Neural progenitor cell (in vitro differentiated cells): ENCODE data around the gene COG2. TPM values are rescaled to one million over a fixed set of nuclear protein-coding genes. Genes with fewer than 3 reads are reported as not detected.

ENCODE experiments used
- DNase-seq: peaks from one replicate; pipeline ENCODE4 v3.0.0-alpha.2; 2016; ENCODE audit warnings: low spot score
- H2AFZ ChIP-seq: fragments of 200-600 bp; sonication (generic); replicated peaks from 2 replicates; pipeline ENCODE4 v1.6.1; 2016; ENCODE audit warnings: antibody characterized with exemption
- H3F3A ChIP-seq: fragments of 200-600 bp; sonication (generic); 2 replicates; pipeline ENCODE4 v1.6.1; 2016; ENCODE audit warnings: antibody characterized with exemption, low read depth
- H3K27ac ChIP-seq: fragments of 200-600 bp; sonication (generic); 2 replicates; pipeline ENCODE4 v1.5.1; 2016; ENCODE audit warnings: mild to moderate bottlenecking
- H3K27me3 ChIP-seq: fragments of 200-600 bp; sonication (generic); 2 replicates; pipeline ENCODE4 v1.6.1; 2016; ENCODE audit warnings: mild to moderate bottlenecking, moderate library complexity
- H3K36me3 ChIP-seq: fragments of 200-600 bp; sonication (generic); 2 replicates; pipeline ENCODE4 v1.5.1; 2016
- H3K4me1 ChIP-seq: fragments of 200-600 bp; sonication (generic); 2 replicates; pipeline ENCODE4 v1.6.1; 2016; ENCODE audit warnings: mixed run types
- H3K4me2 ChIP-seq: fragments of 200-600 bp; sonication (generic); 2 replicates; pipeline ENCODE4 v1.6.1; 2016
- H3K4me3 ChIP-seq: fragments of 200-600 bp; sonication (generic); 2 replicates; pipeline ENCODE4 v1.5.1; 2016
- H3K79me2 ChIP-seq: fragments of 200-600 bp; sonication (generic); 2 replicates; pipeline ENCODE4 v1.6.1; 2016; ENCODE audit warnings: low read depth
- H3K9ac ChIP-seq: fragments of 200-600 bp; sonication (generic); 2 replicates; pipeline ENCODE4 v1.6.1; 2016
- H3K9me3 ChIP-seq: fragments of 200-600 bp; sonication (generic); 2 replicates; pipeline ENCODE4 v1.5.1; 2016; ENCODE audit warnings: low read depth
- H4K20me1 ChIP-seq: fragments of 200-600 bp; sonication (generic); 2 replicates; pipeline ENCODE4 v1.6.1; 2016; ENCODE audit warnings: low read depth
- H3K27ac Mint-ChIP-seq: 3 replicates; pipeline ENCODE4 v1.8.0; 2021; ENCODE audit warnings: mixed read lengths
- H3K27me3 Mint-ChIP-seq: 2 replicates; pipeline ENCODE4 v1.8.0; 2022; ENCODE audit warnings: low read depth, mild to moderate bottlenecking, inconsistent platforms, moderate library complexity, mixed read lengths; ENCODE audit not compliant: insufficient read depth
- H3K36me3 Mint-ChIP-seq: 3 replicates; pipeline ENCODE4 v1.8.0; 2021; ENCODE audit warnings: mixed read lengths
- H3K4me1 Mint-ChIP-seq: 3 replicates; pipeline ENCODE4 v1.8.0; 2021; ENCODE audit warnings: mixed read lengths
- H3K4me3 Mint-ChIP-seq: 3 replicates; pipeline ENCODE4 v1.8.0; 2021; ENCODE audit warnings: mild to moderate bottlenecking, moderate library complexity, mixed read lengths
- H3K9me3 Mint-ChIP-seq: 3 replicates; pipeline ENCODE4 v1.8.0; 2020; ENCODE audit warnings: mixed read lengths
- CTCF ChIP-seq: fragments of 200-600 bp; sonication (generic); IDR thresholded peaks from 2 replicates; pipeline ENCODE4 v1.5.1; 2017; ENCODE audit warnings: antibody characterized with exemption, mild to moderate bottlenecking
- EZH2 ChIP-seq: fragments of 200-600 bp; sonication (generic); IDR thresholded peaks from 2 replicates; pipeline ENCODE4 v1.6.1; 2017; ENCODE audit warnings: antibody characterized with exemption, mild to moderate bottlenecking, moderate library complexity
- EZH2phosphoT487 ChIP-seq: fragments of 200-600 bp; sonication (generic); IDR thresholded peaks from 2 replicates; pipeline ENCODE4 v1.6.1; 2017; ENCODE audit warnings: antibody characterized with exemption
- total RNA-seq: library from RNA; depleted of rRNA; stranded (reverse); fragments of >200 nt; gene quantifications from 2 replicates; pipeline ENCODE4 v1.2.3, GENCODE V29; 2015; ENCODE audit warnings: low replicate concordance

Gene COG2
- total RNA-seq, 1 donor from 2014 or later: 38.9 TPM

GRCh38 chr1:230699716-230700115 is 57.4 kb downstream of the COG2 start:
- Mint-ChIP-seq H3K9me3 (no peaks in the 10 kb centered on the region), H3K36me3 (no peaks in the 10 kb centered on the region), H3K4me3 (no peak overlapping the region), H3K27ac (no peak overlapping the region), H3K4me1 (peaks cover 24% of the 10 kb centered on the region), H3K27me3 (peaks cover 4% of the 10 kb centered on the region)
- Histone ChIP-seq H3K27ac (no peak overlapping the region), H2AFZ (no peak overlapping the region), H3K4me3 (no peak overlapping the region), H3K9me3 (no peaks in the 10 kb centered on the region), H3K79me2 (no peaks in the 10 kb centered on the region), H3K4me2 (no peak overlapping the region), H3K4me1 (peaks cover 7% of the 10 kb centered on the region), H4K20me1 (no peaks in the 10 kb centered on the region), H3K36me3 (no peaks in the 10 kb centered on the region), H3K27me3 (no peaks in the 10 kb centered on the region), H3K9ac (no peak overlapping the region), H3F3A (no peaks in the 10 kb centered on the region)
- TF ChIP-seq CTCF: no peak
- TF ChIP-seq EZH2: no peak
- TF ChIP-seq EZH2phosphoT487: no peak
- DNase-seq: no peak

DNA sequence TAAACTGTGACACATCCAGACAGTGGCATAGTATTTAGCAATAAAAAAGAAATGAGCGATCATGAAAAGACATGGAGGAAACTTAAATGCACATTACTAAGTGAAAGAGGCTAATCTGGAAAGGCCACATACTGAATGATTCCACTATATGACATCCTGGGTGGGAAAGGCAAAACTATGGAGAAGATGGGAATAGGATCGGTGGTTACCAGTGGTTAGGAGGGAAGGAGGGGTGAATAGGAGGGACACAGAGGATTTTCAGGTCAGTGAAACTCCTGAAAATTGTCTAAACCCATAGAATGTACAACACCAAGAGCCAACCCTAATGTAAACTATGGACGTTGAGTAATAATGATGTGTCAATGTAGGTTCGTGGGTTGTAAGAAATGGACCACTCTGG is 57.9 kb downstream of the COG2 start:
- Histone ChIP-seq H3F3A (no peaks in the 10 kb centered on the region), H3K4me1 (peaks cover 7% of the 10 kb centered on the region), H3K9me3 (no peaks in the 10 kb centered on the region), H4K20me1 (no peaks in the 10 kb centered on the region), H2AFZ (no peak overlapping the region), H3K4me2 (no peak overlapping the region), H3K36me3 (no peaks in the 10 kb centered on the region), H3K79me2 (no peaks in the 10 kb centered on the region), H3K27me3 (no peaks in the 10 kb centered on the region), H3K9ac (no peak overlapping the region), H3K4me3 (no peak overlapping the region), H3K27ac (no peak overlapping the region)
- Mint-ChIP-seq H3K4me1 (peaks cover 24% of the 10 kb centered on the region), H3K27me3 (peaks cover 4% of the 10 kb centered on the region), H3K9me3 (no peaks in the 10 kb centered on the region), H3K4me3 (no peak overlapping the region), H3K36me3 (no peaks in the 10 kb centered on the region), H3K27ac (no peak overlapping the region)
- no peak for DNase-seq
- TF ChIP-seq EZH2phosphoT487 (no peak), EZH2 (no peak), CTCF (no peak)

- no peak overlapping the region for H3K9ac ChIP-seq
- no peaks in the 10 kb centered on the region for H4K20me1 ChIP-seq
- no peaks in the 10 kb centered on the region for H3K9me3 ChIP-seq
- H3K36me3 Mint-ChIP-seq: no peaks in the 10 kb centered on the region
- H3K27ac ChIP-seq: no peak overlapping the region
- no peak for TF ChIP-seq EZH2phosphoT487
- no peak for TF ChIP-seq CTCF
- TF ChIP-seq EZH2: no peak
- no peak overlapping the region for H3K27ac Mint-ChIP-seq
- H3K4me1 ChIP-seq: peaks cover 7% of the 10 kb centered on the region
- H3K9me3 Mint-ChIP-seq: no peaks in the 10 kb centered on the region
- no peak for DNase-seq
- H3K4me3 ChIP-seq: no peak overlapping the region
- no peak overlapping the region for H3K4me2 ChIP-seq
- no peak overlapping the region for H2AFZ ChIP-seq
- H3F3A ChIP-seq: no peaks in the 10 kb centered on the region
- H3K79me2 ChIP-seq: no peaks in the 10 kb centered on the region
- H3K27me3 ChIP-seq: no peaks in the 10 kb centered on the region
- H3K4me3 Mint-ChIP-seq: no peak overlapping the region
- H3K27me3 Mint-ChIP-seq: peaks cover 6% of the 10 kb centered on the region
- H3K4me1 Mint-ChIP-seq: peaks cover 24% of the 10 kb centered on the region
- no peaks in the 10 kb centered on the region for H3K36me3 ChIP-seq
Measured at GRCh38 chr1:230701434-230701833, 59.2 kb downstream of the COG2 start.
